ENCODE data around the gene DENND10.

The DENND10 gene

DNA sequence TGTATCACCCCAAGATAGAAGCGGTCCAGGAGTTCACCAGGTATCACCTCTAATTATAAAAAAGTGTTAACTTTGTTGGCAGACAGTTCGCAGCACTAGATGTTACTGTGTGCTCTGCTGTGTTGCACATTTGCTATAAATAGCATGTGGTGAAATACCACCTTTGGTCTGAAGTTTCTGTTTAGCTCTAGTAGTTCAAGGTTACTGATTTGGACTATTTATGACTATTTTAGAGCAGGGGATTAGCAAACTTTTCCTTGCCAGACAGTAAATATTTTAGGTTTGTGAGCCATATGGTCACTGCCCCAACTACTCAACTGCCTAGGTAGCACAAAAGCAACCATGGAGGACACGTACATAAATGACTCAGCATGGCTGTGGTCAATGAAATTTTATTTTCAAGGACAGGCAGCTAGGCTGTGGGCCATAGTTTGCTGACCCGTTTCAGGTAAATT is 16.5 kb downstream of the DENND10 start:
- no peak for TF ChIP-seq CTCF (IDR thresholded peaks at IDR 0.05; ENCODE audit: low read length, missing control alignments)
- H3K4me3 ChIP-seq (replicated peaks; ENCODE audit: low read depth, low read length) = no peak overlapping the region
- no peak for DNase-seq (ENCODE audit: low read depth)

DNA sequence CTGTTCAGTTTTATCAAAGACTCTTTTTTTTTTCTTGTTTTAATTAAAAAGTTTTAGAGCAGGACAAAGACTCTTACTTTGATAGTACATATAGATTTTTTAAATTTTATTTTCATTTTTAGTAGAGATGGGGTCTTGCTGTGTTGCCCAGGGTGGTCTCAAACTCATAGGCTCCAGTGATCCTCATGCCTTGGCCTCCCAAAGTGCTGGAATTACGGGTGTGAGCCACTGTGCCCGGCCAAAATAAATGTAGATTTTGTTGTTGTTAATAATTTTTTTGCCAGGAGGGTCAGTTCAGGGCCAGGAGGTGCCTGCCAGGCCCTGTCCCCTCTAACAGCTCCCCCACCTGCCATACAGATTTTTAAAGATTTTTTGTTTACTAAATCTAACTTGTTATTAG is 17.0 kb downstream of the DENND10 start:
- DNase-seq (ENCODE audit: low read depth) = no peak
- H3K4me3 ChIP-seq (replicated peaks; ENCODE audit: low read depth, low read length) = no peak overlapping the region
- no peak for TF ChIP-seq CTCF (IDR thresholded peaks at IDR 0.05; ENCODE audit: low read length, missing control alignments)

DNA sequence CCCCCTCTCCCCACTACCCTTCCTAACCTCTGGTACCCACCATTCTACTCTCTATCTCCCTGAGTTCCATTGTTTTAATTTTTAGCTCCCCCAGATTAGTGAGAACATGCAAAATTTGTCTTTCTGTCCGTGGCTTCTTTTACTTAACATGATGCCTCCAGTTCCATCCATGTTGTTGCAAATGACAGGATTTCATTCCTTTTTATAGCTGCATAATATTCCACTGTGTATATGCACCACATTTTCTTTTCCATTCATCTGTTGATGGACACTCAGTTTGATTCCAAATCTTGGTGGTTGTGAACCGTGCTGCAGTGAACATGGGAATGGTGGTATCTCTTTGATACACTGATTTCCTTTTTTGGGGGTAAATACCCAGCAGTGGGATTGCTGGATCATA is 22.0 kb downstream of the DENND10 start:
- no peak for TF ChIP-seq CTCF (IDR thresholded peaks at IDR 0.05; ENCODE audit: low read length, missing control alignments)
- no peak overlapping the region for H3K4me3 ChIP-seq (replicated peaks; ENCODE audit: low read depth, low read length)
- DNase-seq (ENCODE audit: low read depth) = no peak

GRCh38 chr10:119129721-119130120 is 25.8 kb downstream of the DENND10 start:
- H3K4me3 ChIP-seq (replicated peaks; ENCODE audit: low read depth, low read length) = no peak overlapping the region
- no peak for DNase-seq (ENCODE audit: low read depth)
- TF ChIP-seq CTCF (IDR thresholded peaks at IDR 0.05; ENCODE audit: low read length, missing control alignments) = no peak

- no peak for TF ChIP-seq CTCF (IDR thresholded peaks at IDR 0.05; ENCODE audit: low read length, missing control alignments)
- DNase-seq (ENCODE audit: low read depth) = peak; percentile 73
- H3K4me3 ChIP-seq (replicated peaks; ENCODE audit: low read depth, low read length) = no peak overlapping the region
Observed at GRCh38 chr10:119131512-119132240, 27.8 kb downstream of the DENND10 start.

DNA sequence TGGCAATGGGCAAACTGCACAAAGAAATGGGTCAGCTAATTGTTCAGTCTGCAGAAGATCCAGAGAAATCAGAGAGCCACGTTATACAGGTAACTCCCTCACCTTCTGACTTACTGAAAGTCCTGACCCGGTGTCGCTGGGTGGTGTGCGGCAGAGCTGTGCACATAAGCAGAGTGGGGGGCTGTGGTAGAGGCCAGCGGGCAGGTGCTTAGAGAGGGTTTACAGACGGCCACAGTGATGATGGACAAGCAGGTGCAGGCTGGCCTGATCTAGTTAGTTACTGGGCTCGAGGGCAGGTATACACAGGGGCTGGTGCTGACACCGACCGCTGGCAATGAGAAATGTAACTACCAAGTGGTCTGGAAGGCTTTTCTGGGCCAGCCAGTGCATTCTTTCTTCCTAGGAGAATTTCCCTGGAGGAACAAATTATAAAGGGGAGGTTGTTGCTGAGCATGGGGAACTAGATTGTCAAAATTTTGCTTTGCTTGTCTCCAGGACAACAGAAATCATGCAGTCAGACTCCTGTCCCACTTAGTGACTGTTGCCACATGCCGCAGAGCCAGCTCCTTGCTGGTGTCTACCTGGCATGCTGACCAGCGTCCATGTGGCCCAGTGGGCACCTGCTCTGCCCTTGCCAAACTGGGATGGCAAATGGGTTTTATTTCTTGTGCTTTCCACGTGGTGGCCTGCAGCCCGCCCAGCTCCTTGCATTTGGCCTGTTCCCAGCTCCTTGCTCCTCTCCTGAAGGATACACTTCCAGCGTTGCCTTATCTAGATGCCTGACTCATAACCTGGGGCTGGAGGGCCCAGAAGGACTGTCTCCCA is 28.8 kb downstream of the DENND10 start:
- H3K4me3 ChIP-seq (replicated peaks; ENCODE audit: low read depth, low read length) = no peak overlapping the region
- no peak for DNase-seq (ENCODE audit: low read depth)
- no peak for TF ChIP-seq CTCF (IDR thresholded peaks at IDR 0.05; ENCODE audit: low read length, missing control alignments)

Measured in fibroblast of pulmonary artery (primary cell).